Stromal cell of bone marrow (primary cell): ENCODE data around the gene ADGRD2.

Experiments
- DNase-seq: peaks from one replicate; pipeline ENCODE4 v3.0.0-alpha.2; 2012; ENCODE audit warnings: low read depth

ADGRD2 gene

GRCh38 chr9:124511891-124512805 lies 61.9 kb downstream of the ADGRD2 start:
- DNase-seq, result no peak

DNA sequence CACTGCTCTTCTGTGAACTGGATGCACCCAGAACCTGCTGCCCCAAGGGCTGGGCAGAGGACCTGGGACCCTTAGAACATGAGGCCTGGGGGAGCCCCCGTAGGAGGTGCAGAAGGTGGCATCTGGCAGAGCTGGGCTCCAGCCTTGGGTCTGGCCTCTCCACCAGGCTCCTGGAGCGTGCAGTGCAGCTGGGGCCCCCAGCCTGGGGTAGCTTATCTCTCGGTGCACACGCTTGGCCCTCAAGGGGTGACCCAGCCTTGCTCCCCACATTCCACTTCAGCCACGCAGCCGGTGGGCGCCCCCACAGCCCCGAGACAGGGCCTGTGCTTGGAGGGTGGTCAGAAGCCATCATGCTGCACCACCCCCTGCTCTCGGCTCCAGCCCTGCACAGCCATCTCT lies 62.6 kb downstream of the ADGRD2 start:
- DNase-seq, result no peak

DNA sequence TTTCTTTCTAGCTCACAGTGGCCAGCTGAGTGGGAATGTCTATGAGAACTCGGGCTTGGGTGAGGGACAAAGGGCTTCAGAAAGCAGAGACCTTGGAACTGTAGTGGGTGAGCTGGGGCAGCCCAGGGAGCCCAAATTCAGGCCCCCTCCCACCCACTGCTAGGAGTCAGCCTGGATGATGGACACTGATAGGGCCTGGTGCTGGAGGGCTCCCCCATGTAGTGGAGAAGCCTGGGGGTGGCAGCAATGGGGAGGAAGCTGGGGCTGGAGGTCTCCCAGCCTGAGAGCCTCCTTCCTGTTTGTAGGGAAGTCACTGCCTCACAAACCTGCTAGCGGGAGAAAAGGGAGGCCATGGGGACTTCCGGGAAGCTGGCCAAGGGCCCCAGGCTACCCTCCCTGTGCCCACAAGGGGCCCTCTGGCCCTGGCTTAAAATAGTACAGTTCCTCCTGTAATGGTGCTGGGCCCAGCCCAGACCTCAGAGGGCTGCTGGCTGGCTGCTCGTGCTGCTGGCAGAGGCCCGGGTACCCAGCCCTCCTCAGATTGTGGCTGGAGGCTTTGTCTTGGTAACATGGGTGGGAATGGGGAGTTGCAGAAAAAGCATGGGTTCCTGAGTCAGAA lies 63.2 kb downstream of the ADGRD2 start:
- no peak for DNase-seq

GRCh38 chr9:124514125-124514524 lies 63.9 kb downstream of the ADGRD2 start:
- DNase-seq, result no peak

GRCh38 chr9:124514874-124515273 lies 64.6 kb downstream of the ADGRD2 start:
- no peak for DNase-seq

- DNase-seq, result no peak
These were observed 67.3 kb downstream of the ADGRD2 start for GRCh38 chr9:124517600-124517999.

- DNase-seq, result no peak
These were observed 67.9 kb downstream of the ADGRD2 start for GRCh38 chr9:124518116-124518515.

DNA sequence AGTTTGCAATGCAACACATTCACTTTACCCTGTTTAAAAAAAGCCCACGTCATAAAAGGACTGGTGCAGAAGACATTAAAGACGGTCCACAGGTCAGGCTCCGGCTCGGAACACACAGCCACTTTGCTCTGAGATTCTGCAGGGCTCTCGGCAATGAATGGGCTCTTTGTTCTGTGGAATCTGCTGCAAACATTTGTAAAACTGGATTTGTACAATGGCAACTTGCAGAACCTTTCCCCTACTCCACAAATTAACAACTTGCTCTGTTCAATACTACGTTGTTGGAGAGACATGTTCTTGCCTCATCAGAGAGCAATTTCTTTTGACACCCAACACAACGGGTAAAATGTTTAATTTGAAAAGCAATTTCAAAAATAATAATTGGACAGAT lies 70.0 kb downstream of the ADGRD2 start:
- DNase-seq, result no peak

DNA sequence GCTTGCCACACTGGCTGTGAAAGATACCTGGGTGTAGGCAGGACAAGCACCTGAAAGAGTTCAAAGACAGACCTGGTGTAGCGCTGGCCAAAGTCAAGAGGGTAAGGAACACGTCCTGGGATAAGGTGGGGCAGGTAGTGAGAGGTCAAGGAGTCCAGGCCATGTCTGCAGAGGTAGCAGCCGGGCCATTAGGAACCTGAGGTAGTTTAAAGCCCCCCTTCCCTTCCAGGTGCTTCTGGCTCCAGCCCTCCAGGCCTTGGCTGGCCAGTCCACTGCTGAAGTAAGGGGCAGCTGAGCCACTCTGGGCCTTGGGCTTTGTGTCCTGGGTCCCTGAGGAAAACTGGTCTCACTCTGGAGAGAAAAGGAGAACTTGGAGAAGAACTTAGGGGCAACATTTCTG lies 70.9 kb downstream of the ADGRD2 start:
- DNase-seq, result no peak

DNA sequence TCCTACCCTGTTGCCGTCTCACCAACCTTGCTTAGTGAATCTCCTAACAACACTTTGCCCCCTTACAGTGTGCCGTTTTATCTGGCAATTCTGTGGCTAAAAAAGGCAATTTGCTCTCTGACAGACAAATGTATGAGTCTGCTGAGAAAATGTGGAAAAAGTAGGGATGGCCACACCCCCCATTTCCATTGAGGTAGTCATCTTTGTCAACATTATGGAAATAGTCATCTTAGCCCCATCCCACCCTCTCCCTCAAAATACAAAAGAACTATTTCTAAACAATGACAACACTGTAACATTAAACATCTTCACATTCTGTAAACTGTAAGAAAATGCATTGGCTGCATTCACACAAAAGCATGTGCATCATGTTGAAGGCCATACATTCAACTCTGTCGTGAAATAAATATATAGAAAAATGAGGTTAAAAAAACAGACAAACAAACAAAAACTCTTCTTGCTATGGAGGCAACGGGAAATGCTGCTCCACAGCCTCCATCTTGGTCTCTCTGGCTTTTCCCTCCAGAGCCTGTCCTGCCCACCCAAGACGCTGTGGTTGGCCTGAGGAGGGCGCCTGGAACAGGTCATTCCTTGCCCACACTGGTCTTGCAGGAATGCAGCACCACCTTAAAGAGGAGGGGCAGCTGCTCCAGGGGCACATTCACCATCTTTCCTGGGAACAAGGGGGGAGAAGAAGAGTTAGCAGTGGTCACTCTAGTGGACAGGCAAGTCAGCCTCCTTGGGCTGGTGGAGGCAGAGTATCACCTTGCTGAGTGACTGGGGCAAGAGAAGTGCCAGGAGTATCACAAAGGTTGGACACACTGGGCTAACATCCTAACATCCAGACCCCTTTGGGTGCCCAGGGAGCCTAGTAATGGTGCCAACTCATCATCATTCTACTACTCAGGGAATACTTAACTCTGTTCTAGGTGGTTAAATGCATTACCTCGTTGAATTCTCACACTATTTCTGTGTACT lies 72.2 kb downstream of the ADGRD2 start:
- DNase-seq, result no peak

DNA sequence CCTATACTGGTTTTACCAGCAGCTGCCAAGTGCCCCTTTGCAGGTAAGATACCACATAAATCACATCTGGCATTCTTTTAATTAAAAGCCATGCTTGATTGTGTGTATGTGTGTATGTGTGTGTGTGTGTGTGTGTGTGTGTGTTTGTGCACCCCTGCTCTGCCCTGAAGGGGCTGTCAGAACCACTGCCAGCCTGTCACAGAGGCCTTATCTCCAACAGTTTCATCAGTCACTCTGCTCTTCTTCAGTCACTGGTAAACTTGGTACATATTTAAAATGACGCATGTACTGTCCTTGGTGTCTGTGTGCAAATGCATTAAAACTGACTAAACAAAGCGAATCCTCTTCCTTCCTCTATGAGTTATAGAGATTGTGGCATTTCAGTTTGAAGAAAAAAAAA lies 75.9 kb downstream of the ADGRD2 start:
- DNase-seq, result no peak

GRCh38 chr9:124527781-124528180 lies 77.5 kb downstream of the ADGRD2 start:
- peak; percentile 5 for DNase-seq
